Panc1 (cell line): Measurements from ENCODE around the gene ISYNA1. TPM values are rescaled to one million over a fixed set of nuclear protein-coding genes. Genes with fewer than 3 reads are reported as not detected.

Experiments
- ATAC-seq: fragments of 200-7000 bp; cut with Tn5 transposase; 2 replicates; pipeline ENCODE4 v1.9.1; 2020; ENCODE audit warnings: mild to moderate bottlenecking, moderate library complexity
- BruUV-seq: library from RNA; stranded (reverse); fragments of 400-500 nt; replicated peaks from 2 replicates; lab custom pipeline; 2021; lab: Mats Ljungman, UMichigan
- CTCF ChIA-PET: fragments of 300-600 bp; sonication (Branson Sonifier 250); formaldehyde crosslinking; loops from one replicate; lab custom pipeline; 2022; ENCODE audit warnings: antibody characterized with exemption; lab: Charles Lee
- POLR2A ChIA-PET: fragments of 300-600 bp; sonication (Branson Sonifier 250); formaldehyde crosslinking; loops from one replicate; lab custom pipeline; 2022; ENCODE audit warnings: antibody characterized with exemption; lab: Charles Lee
- DNase-seq: peaks from one replicate; pipeline ENCODE4 v3.0.0-alpha.2; 2010; ENCODE audit warnings: low read depth, low spot score
- H3K27ac ChIP-seq: 2 replicates; pipeline ENCODE4 v1.5.1; 2011; ENCODE audit warnings: mild to moderate bottlenecking, low read length, inconsistent platforms
- H3K27me3 ChIP-seq: fragments of 200-500 bp; sonication (Bioruptor generic); 2 replicates; pipeline ENCODE4 v1.6.0; 2014; ENCODE audit warnings: low read length, inconsistent platforms; ENCODE audit not compliant: control insufficient read depth, insufficient read depth
- H3K36me3 ChIP-seq: fragments of 200-500 bp; sonication (Bioruptor generic); 2 replicates; pipeline ENCODE4 v1.5.1; 2014; ENCODE audit warnings: inconsistent platforms, mild to moderate bottlenecking, low read length, moderate library complexity; ENCODE audit not compliant: control insufficient read depth, insufficient read depth
- H3K4me1 ChIP-seq: 2 replicates; pipeline ENCODE4 v1.5.1; 2011; ENCODE audit warnings: inconsistent platforms, mild to moderate bottlenecking, low read length, moderate library complexity; ENCODE audit not compliant: control insufficient read depth, insufficient read depth
- H3K4me3 ChIP-seq, 2 experiments: 2 replicates each; pipeline ENCODE4 v1.5.1; 2011 to 2012; ENCODE audit warnings: low read depth in 2 of 2, low read length in 2 of 2, mild to moderate bottlenecking in 2 of 2, inconsistent platforms in 1 of 2, moderate library complexity in 1 of 2
- H3K9me3 ChIP-seq: fragments of 200-500 bp; sonication (Bioruptor generic); 2 replicates; pipeline ENCODE4 v1.5.1; 2014; ENCODE audit warnings: low read depth, mild to moderate bottlenecking, inconsistent platforms, low read length, moderate library complexity; ENCODE audit not compliant: control insufficient read depth, insufficient read depth
- POLR2AphosphoS5 ChIP-seq: IDR thresholded peaks from 2 replicates; pipeline ENCODE4 v1.6.1; 2012; ENCODE audit warnings: mild to moderate bottlenecking, low read depth, low read length, moderate library complexity
- SIN3A ChIP-seq: IDR thresholded peaks from 2 replicates; pipeline ENCODE4 v1.6.1; 2012; ENCODE audit warnings: low read depth, mild to moderate bottlenecking, low read length, moderate library complexity, borderline replicate concordance; ENCODE audit not compliant: insufficient read depth
- TCF7L2 ChIP-seq: IDR thresholded peaks from 2 replicates; pipeline ENCODE4 v1.6.1; 2011; ENCODE audit warnings: mild to moderate bottlenecking, low read depth, low read length, inconsistent platforms
- in situ Hi-C: cut with HindIII; loops from 2 replicates; pipeline ENCODE4 v1.10.0; 2016; ENCODE audit warnings: low sequenced_read_pairs, low pct_unique_long_range_greater_than_20kb
- intact Hi-C: fragments of 100-400 bp; cut with micrococcal nuclease; formaldehyde crosslinking; loops from one replicate; pipeline ENCODE4 v1.10.0; 2022; ENCODE audit not compliant: unreplicated experiment
- total RNA-seq: library from RNA; stranded (reverse); gene quantifications from one replicate; pipeline ENCODE4 v1.2.1, GENCODE V29; 2021; ENCODE audit not compliant: unreplicated experiment
- TF ChIP-seq, protein P1 (sequence below), 2 experiments: IDR thresholded peaks; 2 replicates each; pipeline ENCODE4 v1.6.1; 2011 to 2012; ENCODE audit warnings: low read depth in 2 of 2, control low read depth in 1 of 2, low read length in 1 of 2, mild to moderate bottlenecking in 1 of 2, moderate library complexity in 1 of 2; ENCODE audit not compliant: insufficient read depth in 1 of 2
- TF ChIP-seq, protein P2 (sequence below): fragments of 450-650 bp; IDR thresholded peaks from 2 replicates; pipeline ENCODE4 v1.5.1; 2017; ENCODE audit warnings: mild to moderate bottlenecking

Gene ISYNA1
- total RNA-seq, 1 experiment from 2014 or later = 351 TPM

DNA sequence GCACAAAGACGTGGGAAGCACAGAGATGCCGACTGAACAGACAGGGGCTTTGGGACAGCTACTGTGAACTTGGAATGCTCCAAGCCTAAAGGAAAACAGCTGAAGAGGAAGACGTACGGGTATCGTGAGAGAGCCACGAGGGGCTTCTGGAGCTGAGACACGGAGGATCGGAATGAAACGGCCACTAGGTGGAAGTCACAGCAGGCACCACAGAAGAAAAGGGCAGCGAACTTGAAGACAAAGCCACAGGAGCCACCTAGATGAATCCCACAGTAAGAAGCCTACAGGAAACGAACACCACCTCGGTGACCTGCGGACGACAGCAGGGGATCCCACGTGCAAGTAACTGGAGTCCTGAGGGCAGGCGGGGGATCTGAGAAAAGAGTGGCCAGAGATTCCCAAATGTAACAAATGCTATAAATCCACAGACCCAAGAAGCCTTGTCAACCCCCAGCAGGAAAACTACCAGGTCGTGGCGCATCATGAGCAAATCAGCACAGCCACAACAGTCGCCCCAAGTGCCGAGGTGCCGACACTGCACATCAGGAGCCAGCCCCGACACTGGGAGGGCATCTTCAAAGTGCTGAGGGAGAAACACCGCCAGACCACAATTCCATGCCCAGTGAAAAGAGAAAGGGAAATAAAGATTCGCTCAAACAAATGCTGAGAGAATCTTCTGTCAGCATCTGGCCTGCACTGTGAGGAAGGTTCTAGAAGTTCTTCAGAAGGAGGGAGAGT lies 39.3 kb upstream of the ISYNA1 start:
- no peaks in the 10 kb centered on the region for H3K27me3 ChIP-seq
- in situ Hi-C loops = no loop called here
- ChIA-PET POLR2A (no interaction called here), CTCF (no interaction called here)
- intact Hi-C loops = no loop called here
- no peaks in the 10 kb centered on the region for H3K36me3 ChIP-seq
- ATAC-seq (no peak), DNase-seq (no peak)
- peaks cover 21% of the 10 kb centered on the region for H3K4me1 ChIP-seq
- BruUV-seq = no TSS peak
- H3K27ac ChIP-seq = no peak overlapping the region; the same call in 1 of the 2 replicates
- H3K9me3 ChIP-seq = no peaks in the 10 kb centered on the region
- TF ChIP-seq, protein P1, sequence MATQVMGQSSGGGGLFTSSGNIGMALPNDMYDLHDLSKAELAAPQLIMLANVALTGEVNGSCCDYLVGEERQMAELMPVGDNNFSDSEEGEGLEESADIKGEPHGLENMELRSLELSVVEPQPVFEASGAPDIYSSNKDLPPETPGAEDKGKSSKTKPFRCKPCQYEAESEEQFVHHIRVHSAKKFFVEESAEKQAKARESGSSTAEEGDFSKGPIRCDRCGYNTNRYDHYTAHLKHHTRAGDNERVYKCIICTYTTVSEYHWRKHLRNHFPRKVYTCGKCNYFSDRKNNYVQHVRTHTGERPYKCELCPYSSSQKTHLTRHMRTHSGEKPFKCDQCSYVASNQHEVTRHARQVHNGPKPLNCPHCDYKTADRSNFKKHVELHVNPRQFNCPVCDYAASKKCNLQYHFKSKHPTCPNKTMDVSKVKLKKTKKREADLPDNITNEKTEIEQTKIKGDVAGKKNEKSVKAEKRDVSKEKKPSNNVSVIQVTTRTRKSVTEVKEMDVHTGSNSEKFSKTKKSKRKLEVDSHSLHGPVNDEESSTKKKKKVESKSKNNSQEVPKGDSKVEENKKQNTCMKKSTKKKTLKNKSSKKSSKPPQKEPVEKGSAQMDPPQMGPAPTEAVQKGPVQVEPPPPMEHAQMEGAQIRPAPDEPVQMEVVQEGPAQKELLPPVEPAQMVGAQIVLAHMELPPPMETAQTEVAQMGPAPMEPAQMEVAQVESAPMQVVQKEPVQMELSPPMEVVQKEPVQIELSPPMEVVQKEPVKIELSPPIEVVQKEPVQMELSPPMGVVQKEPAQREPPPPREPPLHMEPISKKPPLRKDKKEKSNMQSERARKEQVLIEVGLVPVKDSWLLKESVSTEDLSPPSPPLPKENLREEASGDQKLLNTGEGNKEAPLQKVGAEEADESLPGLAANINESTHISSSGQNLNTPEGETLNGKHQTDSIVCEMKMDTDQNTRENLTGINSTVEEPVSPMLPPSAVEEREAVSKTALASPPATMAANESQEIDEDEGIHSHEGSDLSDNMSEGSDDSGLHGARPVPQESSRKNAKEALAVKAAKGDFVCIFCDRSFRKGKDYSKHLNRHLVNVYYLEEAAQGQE (IDR thresholded peaks at IDR 0.05; ENCODE audit: insufficient read depth in 1 of 2, low read depth in 2 of 2, low read length in 1 of 2) = no peak
- TF ChIP-seq, protein P2, sequence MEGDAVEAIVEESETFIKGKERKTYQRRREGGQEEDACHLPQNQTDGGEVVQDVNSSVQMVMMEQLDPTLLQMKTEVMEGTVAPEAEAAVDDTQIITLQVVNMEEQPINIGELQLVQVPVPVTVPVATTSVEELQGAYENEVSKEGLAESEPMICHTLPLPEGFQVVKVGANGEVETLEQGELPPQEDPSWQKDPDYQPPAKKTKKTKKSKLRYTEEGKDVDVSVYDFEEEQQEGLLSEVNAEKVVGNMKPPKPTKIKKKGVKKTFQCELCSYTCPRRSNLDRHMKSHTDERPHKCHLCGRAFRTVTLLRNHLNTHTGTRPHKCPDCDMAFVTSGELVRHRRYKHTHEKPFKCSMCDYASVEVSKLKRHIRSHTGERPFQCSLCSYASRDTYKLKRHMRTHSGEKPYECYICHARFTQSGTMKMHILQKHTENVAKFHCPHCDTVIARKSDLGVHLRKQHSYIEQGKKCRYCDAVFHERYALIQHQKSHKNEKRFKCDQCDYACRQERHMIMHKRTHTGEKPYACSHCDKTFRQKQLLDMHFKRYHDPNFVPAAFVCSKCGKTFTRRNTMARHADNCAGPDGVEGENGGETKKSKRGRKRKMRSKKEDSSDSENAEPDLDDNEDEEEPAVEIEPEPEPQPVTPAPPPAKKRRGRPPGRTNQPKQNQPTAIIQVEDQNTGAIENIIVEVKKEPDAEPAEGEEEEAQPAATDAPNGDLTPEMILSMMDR = peak; percentile 52; the same call in 1 of the 2 replicates
- TF ChIP-seq TCF7L2 = no peak
- no peak overlapping the region for H3K4me3 ChIP-seq

DNA sequence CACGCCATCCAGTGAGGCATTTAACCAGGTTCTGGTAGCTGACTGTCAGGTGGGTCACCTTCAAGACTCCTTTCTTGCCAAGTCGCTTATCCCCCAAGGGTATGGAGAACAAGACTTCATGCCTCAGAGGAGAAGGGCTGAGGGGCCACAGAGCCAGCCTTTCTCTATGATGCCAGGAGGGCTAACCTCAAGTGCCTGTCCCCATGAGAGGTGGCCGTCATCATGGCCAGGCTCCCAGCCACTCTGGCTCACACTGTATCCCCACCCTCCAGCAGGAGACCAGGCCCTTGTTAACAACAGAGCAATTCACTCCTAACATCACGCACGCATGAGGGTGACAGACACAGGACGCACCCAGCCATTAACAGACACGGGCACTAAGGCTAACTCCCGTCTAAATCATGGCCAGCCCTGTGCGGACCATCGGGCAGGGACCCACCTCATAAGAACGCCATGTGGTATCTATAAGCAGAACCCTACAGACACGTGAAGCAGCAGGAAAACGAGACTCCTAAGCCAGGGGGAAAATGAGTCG lies 38.6 kb upstream of the ISYNA1 start:
- CTCF ChIA-PET = no interaction called here
- Histone ChIP-seq H3K9me3 (no peaks in the 10 kb centered on the region), H3K36me3 (no peaks in the 10 kb centered on the region), H3K27ac (no peak overlapping the region; the same call in 1 of the 2 replicates), H3K27me3 (no peaks in the 10 kb centered on the region), H3K4me3 (no peak overlapping the region), H3K4me1 (peaks cover 21% of the 10 kb centered on the region)
- TF ChIP-seq, protein P1 (IDR thresholded peaks at IDR 0.05; ENCODE audit: insufficient read depth in 1 of 2, low read depth in 2 of 2, low read length in 1 of 2) = no peak
- TF ChIP-seq, protein P2 = no peak
- TF ChIP-seq POLR2AphosphoS5 = no peak
- no peak for TF ChIP-seq TCF7L2
- TF ChIP-seq SIN3A = no peak
- POLR2A ChIA-PET = no interaction called here
- ATAC-seq (no peak), DNase-seq (no peak)
- BruUV-seq = no TSS peak
- in situ Hi-C loops = no loop called here
- intact Hi-C loops = no loop called here
